Natural killer cell (primary cell): ENCODE results near the gene PAX2. TPM values are rescaled to one million over a fixed set of nuclear protein-coding genes. Genes with fewer than 3 reads are reported as not detected.

Experiments
- ATAC-seq, 3 donors: fragments of 150-1000 bp in 2 of 3; fragments of 200-7000 bp in 1 of 3; cut with Tn5 transposase; 1 replicate in 1 of 3; 2 replicates in 2 of 3; pipeline ENCODE4 v1.10.0; 2021; ENCODE audit warnings: mild to moderate bottlenecking in 2 of 3, moderate library complexity in 2 of 3
- DNase-seq, 2 donors: peaks; one replicate each; pipeline versions ENCODE4 v3.0.0 to v3.0.0-alpha.2; 2013 to 2021; ENCODE audit warnings: mixed read lengths in 1 of 2
- H3K27ac ChIP-seq: one replicate; pipeline ENCODE4 v1.5.1; 2013; ENCODE audit warnings: mild to moderate bottlenecking, low read length
- H3K27me3 ChIP-seq: one replicate; pipeline ENCODE4 v1.6.1; 2013; ENCODE audit warnings: low read length; ENCODE audit not compliant: control insufficient read depth, insufficient read depth
- H3K36me3 ChIP-seq: one replicate; pipeline ENCODE4 v1.6.1; 2013; ENCODE audit warnings: low read length; ENCODE audit not compliant: control insufficient read depth, insufficient read depth
- H3K4me1 ChIP-seq: one replicate; pipeline ENCODE4 v1.6.1; 2013; ENCODE audit warnings: low read length; ENCODE audit not compliant: control insufficient read depth, insufficient read depth
- H3K4me3 ChIP-seq: one replicate; pipeline ENCODE4 v1.5.1; 2013; ENCODE audit warnings: low read length
- H3K9me3 ChIP-seq: one replicate; pipeline ENCODE4 v1.6.1; 2013; ENCODE audit warnings: low read length; ENCODE audit not compliant: control insufficient read depth, insufficient read depth
- H3K27ac Mint-ChIP-seq, 2 donors: one replicate each; pipeline ENCODE4 v1.8.0; 2022; ENCODE audit warnings: mild to moderate bottlenecking in 2 of 2, mixed read lengths in 2 of 2, moderate library complexity in 1 of 2
- H3K27me3 Mint-ChIP-seq, 2 donors: one replicate each; pipeline ENCODE4 v1.8.0; 2022; ENCODE audit warnings: low read depth in 2 of 2, mixed read lengths in 2 of 2
- H3K36me3 Mint-ChIP-seq: one replicate; pipeline ENCODE4 v1.8.0; 2022; ENCODE audit warnings: mixed read lengths
- H3K4me1 Mint-ChIP-seq, 2 donors: one replicate each; pipeline ENCODE4 v1.8.0; 2022; ENCODE audit warnings: mixed read lengths in 2 of 2
- H3K4me3 Mint-ChIP-seq: one replicate; pipeline ENCODE4 v1.8.0; 2022; ENCODE audit warnings: mild to moderate bottlenecking, moderate library complexity, mixed read lengths
- H3K9me3 Mint-ChIP-seq, 2 donors: one replicate each; pipeline ENCODE4 v1.8.0; 2022; ENCODE audit warnings: mixed read lengths in 2 of 2
- WGBS: methylation state at CpG from one replicate; pipeline ENCODE4 v1.1.7; 2013; ENCODE audit warnings: missing lambda C conversion rate; ENCODE audit not compliant: insufficient coverage; 5-methylcytosine and 5-hydroxymethylcytosine counted together
- intact Hi-C: fragments of 100-400 bp; cut with micrococcal nuclease; formaldehyde crosslinking; loops from one replicate; pipeline ENCODE4 v1.14.2; 2022
- total RNA-seq, 4 donors: library from RNA; stranded (reverse); fragments of 120-200 nt in 1 of 4; gene quantifications; one replicate each; pipeline versions ENCODE4 v1.2.3 to v1.2.4, GENCODE V29; 2013 to 2022
- TF ChIP-seq, protein P1 (sequence below): fragments of 200-600 bp; IDR thresholded peaks from one replicate; pipeline ENCODE4 v1.8.0; 2022; ENCODE audit warnings: antibody characterized with exemption

The PAX2 gene
- total RNA-seq, 3 donors from 2014 or later (not counting 1 experiment from before 2014, with no cell fraction given) = not detected

DNA sequence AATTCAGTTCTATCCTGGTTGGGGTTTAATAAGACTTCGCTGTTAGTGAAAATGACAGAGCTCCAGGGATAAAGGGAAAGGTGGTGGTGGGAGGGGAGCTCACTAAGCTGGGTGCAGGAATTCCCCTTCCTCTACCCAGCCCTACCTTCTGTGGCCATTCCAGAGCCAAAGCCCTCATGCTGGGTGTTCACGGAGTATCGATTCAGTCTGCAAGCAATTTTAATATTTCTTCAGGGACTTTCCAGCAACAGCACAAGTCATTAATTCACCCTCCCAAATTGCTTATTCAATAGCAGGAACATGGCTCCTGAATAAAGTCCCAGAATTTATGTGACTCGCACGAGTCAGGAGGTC is 22.0 kb downstream of the PAX2 start:
- intact Hi-C loops = no loop called here
- Histone ChIP-seq H3K4me1 (no peaks in the 10 kb centered on the region), H3K4me3 (no peak overlapping the region), H3K27me3 (no peaks in the 10 kb centered on the region), H3K36me3 (no peaks in the 10 kb centered on the region), H3K9me3 (no peaks in the 10 kb centered on the region), H3K27ac (no peak overlapping the region)
- TF ChIP-seq, protein P1, sequence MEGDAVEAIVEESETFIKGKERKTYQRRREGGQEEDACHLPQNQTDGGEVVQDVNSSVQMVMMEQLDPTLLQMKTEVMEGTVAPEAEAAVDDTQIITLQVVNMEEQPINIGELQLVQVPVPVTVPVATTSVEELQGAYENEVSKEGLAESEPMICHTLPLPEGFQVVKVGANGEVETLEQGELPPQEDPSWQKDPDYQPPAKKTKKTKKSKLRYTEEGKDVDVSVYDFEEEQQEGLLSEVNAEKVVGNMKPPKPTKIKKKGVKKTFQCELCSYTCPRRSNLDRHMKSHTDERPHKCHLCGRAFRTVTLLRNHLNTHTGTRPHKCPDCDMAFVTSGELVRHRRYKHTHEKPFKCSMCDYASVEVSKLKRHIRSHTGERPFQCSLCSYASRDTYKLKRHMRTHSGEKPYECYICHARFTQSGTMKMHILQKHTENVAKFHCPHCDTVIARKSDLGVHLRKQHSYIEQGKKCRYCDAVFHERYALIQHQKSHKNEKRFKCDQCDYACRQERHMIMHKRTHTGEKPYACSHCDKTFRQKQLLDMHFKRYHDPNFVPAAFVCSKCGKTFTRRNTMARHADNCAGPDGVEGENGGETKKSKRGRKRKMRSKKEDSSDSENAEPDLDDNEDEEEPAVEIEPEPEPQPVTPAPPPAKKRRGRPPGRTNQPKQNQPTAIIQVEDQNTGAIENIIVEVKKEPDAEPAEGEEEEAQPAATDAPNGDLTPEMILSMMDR = no peak
- H3K36me3 Mint-ChIP-seq = no peaks in the 10 kb centered on the region
- no peak overlapping the region for H3K27ac Mint-ChIP-seq
- no peak overlapping the region for H3K4me3 Mint-ChIP-seq
- no peaks in the 10 kb centered on the region for H3K4me1 Mint-ChIP-seq
- peaks cover 18 to 30% of the 10 kb centered on the region in 2 donors for H3K27me3 Mint-ChIP-seq
- DNase-seq (no peak), ATAC-seq (no peak)
- WGBS = 87% methylated on average over 4 of the region's 5 CpGs
- no peaks in the 10 kb centered on the region for H3K9me3 Mint-ChIP-seq

DNA sequence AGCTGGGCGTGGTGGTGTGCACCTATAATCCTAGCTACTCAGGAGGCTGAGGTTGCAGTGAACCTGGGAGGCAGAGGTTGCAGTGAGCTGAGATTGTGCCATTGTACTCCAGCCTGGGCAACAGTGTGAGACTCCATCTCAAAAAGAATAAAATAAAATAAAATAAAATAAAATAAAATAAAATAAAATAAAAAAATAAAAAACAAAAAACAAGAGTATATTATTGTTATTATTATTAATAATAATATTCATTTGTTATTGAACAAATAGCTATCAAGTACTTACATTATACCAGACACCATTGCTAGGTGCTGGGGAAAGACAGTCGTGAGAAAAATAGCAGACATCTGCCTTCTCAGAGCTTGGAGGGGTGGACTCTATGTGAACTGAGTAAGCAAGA is 24.1 kb downstream of the PAX2 start:
- no peaks in the 10 kb centered on the region for H3K9me3 Mint-ChIP-seq
- no peak overlapping the region for H3K27ac Mint-ChIP-seq
- WGBS = 90% methylated on average over 2 of the region's 2 CpGs
- TF ChIP-seq, protein P1 = no peak
- no peaks in the 10 kb centered on the region for H3K36me3 Mint-ChIP-seq
- H3K27me3 Mint-ChIP-seq = peaks cover 23 to 31% of the 10 kb centered on the region in 2 donors
- Histone ChIP-seq H3K27me3 (no peaks in the 10 kb centered on the region), H3K9me3 (no peaks in the 10 kb centered on the region), H3K27ac (no peak overlapping the region), H3K4me1 (no peaks in the 10 kb centered on the region), H3K4me3 (no peak overlapping the region), H3K36me3 (no peaks in the 10 kb centered on the region)
- H3K4me3 Mint-ChIP-seq = no peak overlapping the region
- no peak for DNase-seq
- intact Hi-C loops = no loop called here
- H3K4me1 Mint-ChIP-seq = no peaks in the 10 kb centered on the region
- ATAC-seq = no peak

DNA sequence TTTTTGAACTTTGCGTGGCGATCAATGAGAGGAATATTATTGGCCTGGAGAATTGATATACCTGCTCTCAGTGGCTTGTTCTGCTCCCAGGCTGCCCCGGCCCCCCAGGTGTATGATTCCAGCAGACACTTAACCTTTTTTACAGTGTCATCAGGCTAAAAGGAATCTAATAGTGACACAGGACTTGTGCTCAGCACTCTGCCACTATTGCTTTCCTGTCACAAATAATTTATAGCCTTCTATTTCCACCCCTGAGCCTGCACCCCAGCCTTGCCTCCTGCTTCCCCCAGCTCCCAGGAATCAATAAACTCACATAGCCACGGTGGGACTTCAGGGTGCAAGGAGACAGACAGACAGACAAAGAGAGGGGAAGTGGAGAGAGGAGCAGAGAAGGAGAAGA is 28.3 kb downstream of the PAX2 start:
- H3K4me3 ChIP-seq = no peak overlapping the region
- no peaks in the 10 kb centered on the region for H3K27me3 ChIP-seq
- intact Hi-C loops = no loop called here
- WGBS = 76% methylated on average over 4 of the region's 4 CpGs
- H3K36me3 Mint-ChIP-seq = no peaks in the 10 kb centered on the region
- H3K36me3 ChIP-seq = no peaks in the 10 kb centered on the region
- H3K4me3 Mint-ChIP-seq = no peak overlapping the region
- no peaks in the 10 kb centered on the region for H3K4me1 ChIP-seq
- H3K27ac ChIP-seq = no peak overlapping the region
- no peaks in the 10 kb centered on the region for H3K4me1 Mint-ChIP-seq
- H3K27me3 Mint-ChIP-seq = peaks cover 25 to 52% of the 10 kb centered on the region in 2 donors
- TF ChIP-seq, protein P1 = no peak
- no peaks in the 10 kb centered on the region for H3K9me3 ChIP-seq
- H3K27ac Mint-ChIP-seq = no peak overlapping the region
- no peak for ATAC-seq
- no peak for DNase-seq
- H3K9me3 Mint-ChIP-seq = no peaks in the 10 kb centered on the region

DNA sequence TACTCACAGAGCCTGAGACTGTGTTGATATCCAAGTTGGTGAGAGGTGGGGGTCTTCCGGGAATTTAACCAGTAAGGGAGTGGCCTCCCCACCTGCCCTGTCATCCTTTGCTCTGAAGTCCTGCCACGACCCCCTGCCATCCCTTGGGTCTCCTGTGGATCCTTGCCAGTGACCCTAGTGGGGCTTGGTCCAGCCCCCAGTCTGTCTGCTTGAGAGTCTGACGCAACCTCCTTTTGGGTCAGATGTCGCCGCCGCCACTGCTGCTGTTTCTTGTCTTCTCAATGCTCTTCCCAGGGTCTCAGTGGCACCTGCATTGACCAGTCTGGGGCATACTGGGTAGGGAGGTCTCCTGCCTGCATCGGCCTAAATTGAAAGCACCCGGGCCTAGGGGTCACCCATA is 28.8 kb downstream of the PAX2 start:
- Mint-ChIP-seq H3K36me3 (no peaks in the 10 kb centered on the region), H3K4me3 (no peak overlapping the region), H3K27me3 (peaks cover 27 to 57% of the 10 kb centered on the region in 2 donors), H3K4me1 (no peaks in the 10 kb centered on the region), H3K27ac (no peak overlapping the region), H3K9me3 (no peaks in the 10 kb centered on the region)
- ATAC-seq = no peak
- 70% methylated on average over 6 of the region's 8 CpGs for WGBS
- no peak overlapping the region for H3K27ac ChIP-seq
- no peaks in the 10 kb centered on the region for H3K36me3 ChIP-seq
- no peaks in the 10 kb centered on the region for H3K9me3 ChIP-seq
- DNase-seq = no peak
- intact Hi-C loops = no loop called here
- H3K27me3 ChIP-seq = no peaks in the 10 kb centered on the region
- H3K4me3 ChIP-seq = no peak overlapping the region
- TF ChIP-seq, protein P1 = no peak
- H3K4me1 ChIP-seq = no peaks in the 10 kb centered on the region
